GM23338 (cell line): ENCODE results near the gene B3GALNT2. TPM values are rescaled to one million over a fixed set of nuclear protein-coding genes. Genes with fewer than 3 reads are reported as not detected.

Experiments used
- ATAC-seq: fragments of 200-7000 bp; cut with Tn5 transposase; 3 replicates; pipeline ENCODE4 v1.9.1; 2020
- DNase-seq: peaks from one replicate; pipeline ENCODE4 v3.0.0-alpha.2; 2015; ENCODE audit warnings: low spot score
- H2AFZ ChIP-seq: fragments of 200-600 bp; sonication (generic); 2 replicates; pipeline ENCODE4 v1.8.0; 2016; ENCODE audit warnings: antibody characterized with exemption, mild to moderate bottlenecking, moderate library complexity
- H3F3A ChIP-seq: fragments of 200-600 bp; sonication (generic); replicated peaks from 2 replicates; pipeline ENCODE4 v1.8.0; 2017; ENCODE audit warnings: antibody characterized with exemption, mixed run types, low read depth
- H3K27ac ChIP-seq: fragments of 200-600 bp; sonication (generic); 2 replicates; pipeline ENCODE4 v1.6.1; 2016; ENCODE audit warnings: low read depth
- H3K27me3 ChIP-seq: fragments of 200-600 bp; sonication (generic); 2 replicates; pipeline ENCODE4 v1.8.0; 2016; ENCODE audit warnings: mild to moderate bottlenecking, mixed run types, moderate library complexity; ENCODE audit not compliant: insufficient read depth
- H3K36me3 ChIP-seq: fragments of 200-600 bp; sonication (generic); 2 replicates; pipeline ENCODE4 v1.8.0; 2016; ENCODE audit warnings: mild to moderate bottlenecking; ENCODE audit not compliant: insufficient read depth
- H3K4me1 ChIP-seq: fragments of 200-600 bp; sonication (generic); 2 replicates; pipeline ENCODE4 v1.8.0; 2016; ENCODE audit warnings: mild to moderate bottlenecking, moderate library complexity; ENCODE audit not compliant: insufficient read depth
- H3K4me2 ChIP-seq: fragments of 200-600 bp; sonication (generic); 2 replicates; pipeline ENCODE4 v1.7.1; 2017; ENCODE audit warnings: mixed run types
- H3K4me3 ChIP-seq: fragments of 200-600 bp; sonication (generic); 2 replicates; pipeline ENCODE4 v1.6.1; 2016; ENCODE audit warnings: mixed run types
- H3K79me2 ChIP-seq: fragments of 200-600 bp; sonication (generic); replicated peaks from 2 replicates; pipeline ENCODE4 v1.8.0; 2017; ENCODE audit warnings: mild to moderate bottlenecking; ENCODE audit not compliant: insufficient read depth
- H3K9me2 ChIP-seq: fragments of 200-600 bp; sonication (generic); 2 replicates; pipeline ENCODE4 v1.8.0; 2017; ENCODE audit not compliant: insufficient read depth
- H4K20me1 ChIP-seq: fragments of 200-600 bp; sonication (generic); replicated peaks from 2 replicates; pipeline ENCODE4 v1.8.0; 2017; ENCODE audit warnings: mild to moderate bottlenecking; ENCODE audit not compliant: insufficient read depth
- H3K27ac Mint-ChIP-seq: 2 replicates; pipeline ENCODE4 v1.8.0; 2020; ENCODE audit warnings: inconsistent platforms, mild to moderate bottlenecking, moderate library complexity, mixed read lengths
- H3K27me3 Mint-ChIP-seq: 3 replicates; pipeline ENCODE4 v1.8.0; 2022; ENCODE audit warnings: low read depth, mild to moderate bottlenecking, moderate library complexity, mixed read lengths, inconsistent platforms; ENCODE audit not compliant: insufficient read depth, poor library complexity
- H3K36me3 Mint-ChIP-seq: 3 replicates; pipeline ENCODE4 v1.8.0; 2021; ENCODE audit warnings: low read depth, mild to moderate bottlenecking, inconsistent platforms, moderate library complexity, mixed read lengths
- H3K4me1 Mint-ChIP-seq: 3 replicates; pipeline ENCODE4 v1.8.0; 2020; ENCODE audit warnings: mild to moderate bottlenecking, inconsistent platforms, mixed read lengths
- H3K4me3 Mint-ChIP-seq: 3 replicates; pipeline ENCODE4 v1.8.0; 2021; ENCODE audit warnings: moderate library complexity, mild to moderate bottlenecking, inconsistent platforms, mixed read lengths
- H3K9me3 Mint-ChIP-seq: 3 replicates; pipeline ENCODE4 v1.8.0; 2020; ENCODE audit warnings: moderate library complexity, mild to moderate bottlenecking, inconsistent platforms, mixed read lengths
- CREB1 ChIP-seq: fragments of 250-450 bp; sonication (Bioruptor Pico); IDR thresholded peaks from 2 replicates; pipeline ENCODE4 v1.5.0; 2020; ENCODE audit warnings: low read depth, mild to moderate bottlenecking, moderate library complexity
- CTCF ChIP-seq, 2 experiments: fragments of 200-600 bp in 1 of 2; sonication (generic) in 1 of 2; conservative IDR thresholded peaks; 2 replicates each; pipeline versions ENCODE4 v1.5.1 to v1.6.1; 2016 to 2017; ENCODE audit warnings: antibody characterized with exemption in 2 of 2, low read depth in 2 of 2, mild to moderate bottlenecking in 2 of 2, moderate library complexity in 1 of 2
- ETS1 ChIP-seq: IDR thresholded peaks from 2 replicates; pipeline ENCODE4 v1.6.1; 2016; ENCODE audit warnings: antibody characterized with exemption
- EZH2 ChIP-seq: fragments of 200-600 bp; sonication (generic); IDR thresholded peaks from one replicate; pipeline ENCODE4 v1.8.0; 2017; ENCODE audit warnings: antibody characterized with exemption, mild to moderate bottlenecking, low read depth; ENCODE audit not compliant: unreplicated experiment
- EZH2phosphoT487 ChIP-seq: fragments of 200-600 bp; sonication (generic); IDR thresholded peaks from one replicate; pipeline ENCODE4 v1.8.1; 2018; ENCODE audit warnings: antibody characterized with exemption; ENCODE audit not compliant: unreplicated experiment
- JUNB ChIP-seq: IDR thresholded peaks from one replicate; pipeline ENCODE4 v1.6.1; 2016; ENCODE audit warnings: antibody characterized with exemption; ENCODE audit not compliant: unreplicated experiment
- NANOG ChIP-seq: IDR thresholded peaks from 2 replicates; pipeline ENCODE4 v1.6.1; 2016; ENCODE audit warnings: antibody characterized with exemption, borderline replicate concordance
- POLR2AphosphoS5 ChIP-seq: IDR thresholded peaks from 2 replicates; pipeline ENCODE4 v1.6.1; 2016; ENCODE audit warnings: antibody characterized with exemption, low read depth
- REST ChIP-seq: IDR thresholded peaks from one replicate; pipeline ENCODE4 v1.6.1; 2018; ENCODE audit warnings: antibody characterized with exemption; ENCODE audit not compliant: unreplicated experiment
- STAT1 ChIP-seq: IDR thresholded peaks from one replicate; pipeline ENCODE4 v1.6.1; 2016; ENCODE audit warnings: antibody characterized with exemption; ENCODE audit not compliant: unreplicated experiment
- ZNF114 ChIP-seq: fragments of 250-450 bp; sonication (Bioruptor Pico); IDR thresholded peaks from 2 replicates; pipeline ENCODE4 v1.5.0; 2020; ENCODE audit warnings: mild to moderate bottlenecking, moderate library complexity
- ZNF331 ChIP-seq: fragments of 250-450 bp; sonication (Bioruptor Pico); IDR thresholded peaks from 2 replicates; pipeline ENCODE4 v1.5.0; 2020; ENCODE audit warnings: low read depth, mild to moderate bottlenecking, moderate library complexity
- ZNF462 ChIP-seq: fragments of 250-450 bp; sonication (Bioruptor Pico); IDR thresholded peaks from 2 replicates; pipeline ENCODE4 v1.5.0; 2020; ENCODE audit warnings: mild to moderate bottlenecking, moderate library complexity
- polyA plus RNA-seq: library from polyadenylated mRNA; unstranded; fragments of >200 nt; fragmentation: Nextera tagmentation; extraction: Ambion mirVana; gene quantifications from 2 replicates; pipeline ENCODE4 v1.2.1, GENCODE V29; 2016
- total RNA-seq: library from RNA; depleted of rRNA; stranded (reverse); fragments of >200 nt; shearing (Covaris generic); gene quantifications from 2 replicates; pipeline ENCODE4 v1.2.3, GENCODE V29; 2014

The B3GALNT2 gene
- total and polyA plus RNA-seq, 2 experiments from 2014 or later = 14.4 to 48.8 TPM

GRCh38 chr1:235495551-235495950 lies 8.7 kb downstream of the B3GALNT2 start:
- no peaks in the 10 kb centered on the region for H3K9me2 ChIP-seq
- peaks cover 17% of the 10 kb centered on the region for H3K36me3 ChIP-seq
- Mint-ChIP-seq H3K27me3 (no peaks in the 10 kb centered on the region), H3K27ac (no peak overlapping the region), H3K36me3 (peaks cover 24% of the 10 kb centered on the region), H3K4me1 (peaks cover 10% of the 10 kb centered on the region; the same call in 2 of the 3 replicates), H3K4me3 (no peak overlapping the region), H3K9me3 (no peaks in the 10 kb centered on the region)
- H3K4me2 ChIP-seq = no peak overlapping the region
- no peak overlapping the region for H3K27ac ChIP-seq
- H2AFZ ChIP-seq = no peak overlapping the region
- DNase-seq = no peak
- H3K4me3 ChIP-seq = no peak overlapping the region
- peaks cover 12% of the 10 kb centered on the region for H4K20me1 ChIP-seq
- no peak for ATAC-seq
- H3K27me3 ChIP-seq = no peaks in the 10 kb centered on the region
- no peaks in the 10 kb centered on the region for H3K4me1 ChIP-seq
- no peaks in the 10 kb centered on the region for H3F3A ChIP-seq
- H3K79me2 ChIP-seq = peaks cover 75% of the 10 kb centered on the region
- TF ChIP-seq EZH2 (no peak), NANOG (no peak), ZNF462 (CRISPR knock-in tag) (no peak), ZNF331 (CRISPR knock-in tag) (no peak), ETS1 (no peak), STAT1 (no peak), JUNB (no peak), CREB1 (no peak), POLR2AphosphoS5 (no peak), ZNF114 (CRISPR knock-in tag) (no peak), REST (no peak), EZH2phosphoT487 (no peak), CTCF (conservative IDR thresholded peaks at IDR 0.05; ENCODE audit: low read depth in 2 of 2) (no peak)
